SW 1271 (cell line): ENCODE results near the gene GNG7.
"Not testable (repeated sequence)": the region's sequence is repeated elsewhere in the genome, so short reads cannot be mapped to it uniquely, and the experiment has no call there.

ENCODE experiments used
- DNase-seq, 2 experiments: peaks; one replicate each; lab custom pipeline; 2025; lab: John Stamatoyannopoulos, UW

Gene GNG7

DNA sequence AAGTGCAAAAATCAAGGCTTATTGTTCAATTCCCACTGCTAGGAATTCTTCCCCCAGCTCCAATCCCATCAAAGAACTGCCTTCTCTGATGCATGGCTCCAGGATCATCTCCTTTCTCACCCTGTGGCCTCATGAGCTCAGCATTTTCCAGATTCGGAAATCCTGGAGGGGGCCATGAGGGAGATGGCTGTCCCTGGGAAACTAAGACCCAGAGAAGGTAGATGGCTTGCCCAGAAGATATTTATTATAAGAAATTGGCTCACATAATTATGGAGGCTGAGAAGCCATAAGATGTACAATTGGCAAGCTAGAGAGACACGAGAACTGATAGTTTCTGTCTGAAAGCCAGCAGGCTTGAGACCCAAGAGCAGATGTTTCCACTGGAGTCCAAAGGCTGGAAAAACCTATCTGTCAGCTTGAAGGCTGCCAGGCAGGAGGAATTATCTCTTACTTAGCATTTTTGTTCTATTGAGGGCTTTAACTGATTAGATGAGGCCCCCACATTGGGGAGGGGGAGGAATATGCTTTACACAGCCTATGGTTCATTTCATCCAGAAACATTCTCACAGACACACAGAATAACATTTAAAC, 168.0 kb downstream of the GNG7 start:
- no peak for DNase-seq

DNA sequence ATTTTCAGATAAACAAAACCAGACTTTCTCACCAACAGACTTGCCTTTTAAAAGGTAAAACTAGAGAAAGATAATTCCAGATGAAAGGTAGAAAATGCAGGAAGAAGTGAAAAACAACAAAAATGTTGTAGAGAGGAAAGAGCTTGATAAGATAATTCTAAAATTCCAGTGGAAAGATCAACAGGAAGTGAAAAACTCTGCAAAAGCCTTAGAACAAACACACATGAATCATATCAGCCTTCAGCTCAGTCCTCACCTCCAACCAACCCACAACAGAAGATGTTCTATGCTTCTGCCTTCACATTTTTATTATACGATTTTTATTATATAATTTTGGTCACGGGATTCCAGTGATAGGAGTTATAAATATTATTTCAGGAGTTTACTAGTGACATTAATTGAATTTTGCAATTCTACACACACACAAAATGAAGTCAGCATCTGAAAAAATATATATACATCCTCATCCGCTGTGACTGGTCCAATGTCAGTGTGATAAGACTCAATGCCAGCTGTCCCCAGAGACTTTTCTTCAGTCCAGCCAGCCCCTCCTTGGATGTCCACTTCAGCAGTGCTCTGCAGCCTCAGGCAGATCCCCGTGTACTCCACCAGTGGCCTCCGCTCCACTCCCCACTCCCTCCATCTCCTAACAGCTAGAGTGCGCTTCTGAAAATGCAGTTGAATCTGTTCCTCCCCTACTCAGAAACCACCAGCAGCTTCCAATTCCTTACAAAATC, 168.6 kb downstream of the GNG7 start:
- peak in 1 of 2 experiments; percentile 18 for DNase-seq

DNA sequence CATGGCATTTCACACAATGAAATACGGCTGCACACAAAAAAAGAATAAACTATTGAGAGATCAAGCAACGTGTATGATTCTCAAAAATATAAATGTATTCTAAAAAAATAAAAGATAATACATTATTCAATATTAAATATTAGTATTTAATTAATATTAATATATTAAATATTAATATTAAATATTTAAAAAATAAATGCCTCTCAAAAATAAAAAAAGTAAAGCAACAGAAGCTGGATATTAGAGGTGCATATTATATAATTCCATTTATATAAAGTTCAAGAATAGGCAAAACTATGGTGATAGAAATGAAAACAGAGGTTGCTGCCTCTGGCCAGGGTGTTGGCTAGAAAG, 169.4 kb downstream of the GNG7 start:
- DNase-seq, result no peak

DNA sequence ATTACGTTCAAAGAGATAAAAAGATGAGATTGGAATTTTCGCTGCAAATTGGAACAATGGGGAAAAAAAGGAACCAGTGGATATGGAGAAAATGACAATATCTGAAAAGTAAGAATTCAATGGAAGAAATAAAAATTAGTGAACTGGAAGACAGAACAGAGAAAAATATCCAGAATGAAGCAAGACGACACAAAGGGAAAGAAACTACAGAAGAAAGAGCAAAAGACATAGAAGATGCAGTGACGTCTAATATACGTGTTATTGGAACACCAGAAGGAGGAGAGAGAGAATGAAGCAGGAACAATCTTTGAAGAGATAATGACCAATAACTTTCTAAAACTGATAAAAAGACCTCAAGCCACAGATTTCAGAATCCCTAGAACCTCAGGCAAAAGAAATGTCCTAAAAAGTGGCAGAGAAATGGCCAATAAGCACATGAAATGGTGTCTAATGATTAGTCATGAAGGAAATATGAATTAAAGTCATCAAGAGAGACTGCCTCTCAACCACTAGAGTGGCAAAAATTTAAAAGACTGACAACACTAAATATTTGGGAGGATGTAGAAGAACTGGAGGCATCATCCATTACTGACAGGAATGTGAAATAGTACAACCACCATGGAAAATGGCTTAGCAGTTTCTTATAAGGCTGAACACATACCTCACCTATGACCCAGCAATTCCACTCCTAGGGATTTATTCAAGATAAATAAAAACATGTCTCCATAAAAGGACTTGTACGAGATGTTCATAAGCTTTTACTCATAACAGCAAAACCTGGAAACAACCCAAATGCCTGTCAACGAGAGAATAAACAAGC, 170.0 kb downstream of the GNG7 start:
- peak in 1 of 2 experiments; percentile 64 for DNase-seq

DNA sequence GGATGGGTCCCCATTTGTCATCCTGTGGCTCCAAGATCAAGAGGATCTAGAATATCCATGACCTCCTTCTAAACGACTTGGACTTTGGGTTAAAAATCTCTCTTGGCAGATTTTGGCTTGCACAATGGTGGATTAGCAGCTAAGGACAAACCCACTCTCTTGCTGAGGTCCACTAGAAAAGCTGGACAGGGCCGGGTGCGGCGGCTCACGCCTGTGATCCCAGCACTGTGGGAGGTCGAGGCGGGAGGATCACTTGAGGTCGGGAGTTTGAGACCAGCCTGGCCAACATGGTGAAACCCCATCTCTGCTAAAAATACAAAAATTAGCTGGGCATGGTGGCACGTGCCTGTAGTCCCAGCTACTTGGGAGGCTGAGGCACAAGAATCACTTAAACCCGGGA, 172.6 kb downstream of the GNG7 start:
- not testable (repeated sequence) for DNase-seq

DNA sequence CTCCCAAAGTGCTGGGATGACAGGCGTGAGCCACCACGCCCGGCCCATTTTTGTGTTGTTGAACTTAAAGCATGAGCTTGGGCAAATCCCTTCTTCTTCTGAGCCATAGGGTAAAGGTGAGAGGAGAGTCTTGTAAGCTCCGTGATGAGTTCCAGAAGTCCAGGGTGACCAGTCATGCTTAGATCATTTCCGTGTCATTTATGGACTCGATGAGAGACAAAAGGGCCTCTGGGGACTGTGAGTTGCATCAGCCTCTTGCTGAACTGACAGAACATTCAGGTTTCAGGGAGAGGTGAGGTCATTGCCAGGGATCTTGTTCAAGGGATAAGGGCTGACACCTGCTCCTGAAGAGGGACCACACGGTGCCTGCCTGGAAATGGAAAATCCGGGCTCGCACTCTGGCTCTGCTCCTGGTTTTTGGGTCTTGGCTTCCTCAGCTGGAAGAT, 173.0 kb downstream of the GNG7 start:
- peak; percentile 77 to 82 for DNase-seq

DNA sequence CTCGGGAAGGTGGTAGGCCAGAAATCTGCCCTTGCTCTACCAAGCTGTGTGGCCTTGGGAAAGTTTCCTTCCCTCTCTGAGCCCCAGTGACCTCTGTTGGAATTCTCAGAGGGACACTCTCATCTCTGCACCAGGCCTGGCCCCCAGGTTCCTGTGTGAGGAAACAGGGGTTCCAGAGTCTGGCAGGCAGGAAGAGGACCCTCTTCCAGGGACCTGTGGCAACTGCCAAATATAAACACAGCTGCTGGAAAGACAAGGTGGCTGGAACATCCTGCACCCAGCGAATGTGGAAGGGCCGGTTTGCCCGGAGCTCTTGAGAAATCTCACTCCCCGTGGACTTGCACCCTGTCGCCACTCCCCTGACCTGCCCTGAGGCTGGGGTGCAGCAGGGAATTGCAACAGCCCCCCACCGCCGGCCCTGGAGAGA, 173.8 kb downstream of the GNG7 start:
- DNase-seq, result no peak

DNA sequence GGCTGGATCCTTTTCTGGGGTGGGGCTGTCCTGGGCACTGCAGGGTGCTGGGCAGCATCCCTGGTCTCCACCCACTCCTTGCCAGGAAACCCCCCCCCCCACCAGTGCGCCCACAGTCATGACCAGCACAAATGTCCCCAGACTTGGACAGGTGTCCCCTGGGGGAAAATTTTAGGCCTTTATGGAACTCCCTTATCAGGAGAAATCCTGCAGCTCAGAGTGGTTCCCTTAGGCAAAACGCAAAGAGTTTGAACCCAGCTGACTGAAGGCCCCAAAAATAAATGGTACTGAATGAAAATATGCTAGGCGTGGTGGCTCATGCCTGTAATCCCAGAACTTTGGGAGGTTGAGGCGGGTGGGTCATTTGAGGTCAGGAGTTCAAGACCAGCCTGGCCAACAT, 174.8 kb downstream of the GNG7 start:
- DNase-seq, result no peak

DNA sequence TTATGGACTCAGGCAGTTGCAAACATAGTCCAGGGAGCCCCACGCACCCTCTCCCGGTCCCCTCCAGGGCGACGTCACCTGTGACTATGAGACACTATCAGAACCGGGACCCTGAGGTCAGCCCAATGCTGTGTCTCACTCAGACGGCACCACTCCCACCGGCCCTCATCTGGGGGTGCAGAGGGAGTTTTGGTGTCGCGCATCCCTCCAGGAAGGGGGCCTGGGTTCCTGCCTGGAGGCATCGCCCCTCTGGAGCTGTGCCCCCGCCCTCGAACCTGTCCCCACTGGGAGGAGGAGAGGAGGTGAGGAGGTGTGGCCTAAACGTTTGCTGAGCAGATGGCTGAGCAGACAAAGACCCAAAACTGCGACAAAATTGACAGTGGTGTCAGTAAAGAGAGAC, 175.3 kb downstream of the GNG7 start:
- DNase-seq, result no peak

DNA sequence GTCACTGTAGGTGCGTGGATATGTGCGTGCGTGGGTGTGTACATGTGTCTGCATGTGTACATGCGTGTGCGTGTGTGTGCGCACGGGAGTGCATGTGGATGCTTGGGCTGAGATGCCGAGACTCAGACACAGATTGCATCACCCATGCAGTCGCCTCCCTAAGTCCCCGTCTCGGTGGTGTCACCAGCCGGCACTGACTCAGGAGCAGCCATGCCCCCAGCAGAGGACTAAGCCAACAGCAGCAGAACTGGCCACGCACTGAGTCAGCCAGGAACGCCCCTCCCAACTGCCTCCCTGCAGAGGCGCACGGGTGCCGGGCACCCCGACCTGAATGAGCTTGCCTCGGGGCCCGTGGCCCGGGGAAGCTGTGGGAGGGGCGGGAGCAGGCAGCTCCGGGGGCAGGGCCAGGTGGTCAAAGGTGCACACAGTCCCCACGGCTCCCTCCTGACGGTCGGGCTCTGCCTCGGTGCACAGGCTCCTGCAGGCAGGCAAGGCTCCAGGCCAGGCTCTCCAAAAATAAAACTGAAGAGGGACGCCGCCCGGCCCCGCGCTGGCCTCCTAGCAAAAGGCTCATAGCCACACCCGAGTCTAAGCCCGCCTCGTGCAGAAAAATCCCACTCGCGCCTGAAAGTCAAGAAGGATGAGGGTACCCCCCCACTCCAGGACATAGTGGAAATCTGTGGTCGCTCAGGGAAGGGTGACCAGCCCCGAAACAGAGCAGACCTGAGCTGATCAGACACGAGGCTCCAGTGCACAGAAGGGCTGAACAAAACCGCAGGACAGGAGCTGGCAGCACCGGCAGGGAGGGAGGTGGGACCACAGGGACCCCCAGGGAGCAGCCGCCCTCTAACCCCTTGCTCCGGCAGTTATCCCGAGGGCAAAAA, 177.4 kb downstream of the GNG7 start:
- DNase-seq, result peak; percentile 61 to 64

DNA sequence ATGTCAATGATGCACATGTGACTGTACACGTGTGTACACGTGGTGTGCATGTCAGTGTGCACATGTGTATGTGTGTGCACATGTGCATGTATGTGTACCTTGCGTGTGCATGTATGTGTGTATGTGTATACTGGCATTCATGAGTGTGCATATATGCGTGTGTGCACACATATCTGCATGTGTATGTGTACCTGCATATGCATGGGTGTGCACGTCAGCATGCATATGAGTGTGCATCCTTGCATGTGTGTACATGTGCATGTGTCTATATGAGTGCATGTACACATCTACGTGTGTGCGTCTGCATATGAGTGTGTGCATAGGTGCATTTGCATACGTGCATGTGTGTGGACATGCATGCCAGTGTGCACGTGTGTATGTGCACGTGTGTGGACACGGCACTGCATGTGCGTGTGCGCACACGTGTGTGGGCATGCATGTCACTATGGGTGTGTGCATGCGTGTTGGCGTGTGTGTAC, 178.1 kb downstream of the GNG7 start:
- DNase-seq, result no peak

DNA sequence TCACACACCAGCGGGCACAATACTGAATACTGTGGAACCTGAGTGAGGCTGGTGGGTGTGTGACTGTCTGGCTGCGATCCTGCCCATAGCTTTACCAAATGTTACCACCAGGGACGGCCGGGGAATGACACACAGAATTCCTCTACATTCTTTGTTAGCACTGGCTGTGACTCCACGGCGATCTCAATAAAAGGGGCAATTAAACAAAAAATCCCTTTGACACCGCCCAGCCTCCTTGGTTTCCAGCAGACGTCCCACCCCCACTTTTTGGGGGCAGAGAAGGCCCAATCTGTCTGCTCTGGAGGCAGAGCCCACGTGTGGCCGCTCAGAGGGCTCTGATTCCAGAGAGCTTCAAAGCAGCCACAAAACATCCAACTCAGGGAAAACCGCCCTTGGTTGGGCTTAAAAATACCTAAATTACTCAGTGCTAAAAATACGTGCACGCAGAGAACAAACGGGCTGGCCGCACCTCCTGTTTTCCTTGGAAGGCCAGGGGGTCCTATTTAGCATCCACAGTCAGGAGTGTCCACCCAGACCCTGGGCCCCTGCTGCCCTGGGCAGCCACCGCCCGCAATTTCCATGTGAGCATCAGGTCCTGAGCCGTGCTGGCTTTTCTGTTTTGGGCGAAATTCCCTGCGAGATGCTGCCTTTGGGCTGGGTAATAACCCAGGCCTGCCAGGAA, 178.7 kb downstream of the GNG7 start:
- DNase-seq, result no peak

DNA sequence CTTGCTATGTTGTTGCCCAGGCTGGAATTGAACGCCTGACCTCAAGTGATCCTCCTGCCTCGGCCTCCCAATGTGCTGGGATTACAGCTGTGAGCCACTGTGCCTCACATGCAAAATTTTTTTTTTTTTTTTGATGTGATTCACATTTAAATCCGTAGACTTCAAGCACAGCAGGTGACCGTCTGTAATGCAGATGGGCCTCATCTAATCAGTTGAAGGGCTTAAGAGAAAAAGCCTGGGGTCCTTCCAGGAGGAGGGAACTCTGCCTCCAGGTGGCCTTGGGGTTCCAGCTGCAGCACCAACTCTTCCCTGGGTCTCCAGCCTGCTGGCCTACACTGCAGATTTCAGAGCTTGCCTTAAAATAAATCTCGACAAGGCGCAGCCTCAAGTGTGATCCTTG, 183.0 kb downstream of the GNG7 start:
- no peak for DNase-seq

DNA sequence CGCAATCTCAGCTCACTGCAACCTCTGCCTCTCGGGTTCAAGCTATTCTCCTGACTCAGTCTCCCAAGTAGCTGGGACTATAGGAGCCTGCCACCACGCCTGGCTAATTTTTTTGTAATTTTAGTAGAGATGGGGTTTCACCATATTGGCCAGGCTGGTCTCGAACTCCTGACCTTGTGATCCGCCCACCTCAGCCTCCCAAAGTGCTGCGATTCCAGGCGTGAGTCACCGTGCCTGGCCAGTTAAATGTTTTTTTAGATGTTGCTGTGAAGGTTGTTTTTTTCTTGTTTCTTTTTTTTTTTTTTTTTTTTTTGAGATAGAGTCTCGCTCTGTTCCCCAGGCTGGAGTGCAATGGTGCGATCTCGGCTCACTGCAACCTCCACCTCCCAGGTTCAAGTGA, 183.6 kb downstream of the GNG7 start:
- not testable (repeated sequence) for DNase-seq

DNA sequence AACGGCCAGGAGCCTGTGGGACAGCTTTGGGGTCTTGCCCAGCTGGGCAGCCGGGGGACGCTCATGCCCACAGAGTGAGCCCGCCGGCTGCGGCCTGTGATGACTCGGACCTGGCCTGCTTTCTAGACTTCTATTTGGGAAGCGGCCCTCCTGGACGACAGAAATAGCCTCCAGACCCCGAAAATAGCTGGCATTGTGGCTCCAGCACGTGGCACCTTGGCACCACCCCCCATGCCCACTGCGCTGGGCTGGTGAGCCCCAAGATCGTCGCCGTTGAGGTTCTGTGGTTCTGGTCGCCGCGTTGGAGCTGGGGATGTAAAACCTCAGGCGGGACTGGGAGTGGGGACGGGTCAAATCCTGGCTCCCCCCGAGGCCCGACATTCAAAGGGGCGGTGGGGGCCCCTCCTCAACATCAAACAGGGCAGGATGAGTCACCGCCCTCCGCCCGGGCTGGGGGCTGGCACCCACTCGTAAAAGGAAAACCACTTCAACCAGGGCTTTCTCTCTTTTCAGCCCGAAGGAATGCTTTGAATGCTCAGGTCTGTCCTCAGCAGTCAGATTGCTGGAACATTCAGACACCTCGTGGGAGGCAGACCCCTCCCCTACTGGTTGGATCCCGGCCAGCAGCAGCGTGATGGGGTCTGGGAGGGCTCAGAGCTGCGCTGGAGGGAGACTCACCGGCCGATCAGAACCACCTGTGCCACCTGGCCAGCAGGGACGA, 184.5 kb downstream of the GNG7 start:
- no peak for DNase-seq

DNA sequence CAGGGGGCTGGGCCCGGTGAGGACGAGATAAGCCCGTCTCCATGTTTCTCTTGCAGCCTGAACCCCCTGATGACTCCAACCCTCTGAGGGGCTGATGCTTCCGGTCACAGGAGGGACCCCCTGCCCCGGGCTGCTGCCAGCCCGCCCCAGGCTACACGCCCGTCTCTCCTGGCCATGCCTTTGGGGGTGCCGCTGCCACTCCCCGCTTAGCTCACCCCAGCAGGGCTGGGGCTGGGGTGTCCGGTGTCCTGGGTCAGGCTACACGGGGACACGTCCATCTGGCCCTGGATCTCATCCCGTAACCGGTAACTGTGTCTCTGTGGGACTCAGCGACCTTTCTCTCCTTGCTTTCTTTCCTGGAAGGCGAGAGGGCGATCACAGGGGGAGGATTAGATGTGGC, 185.8 kb downstream of the GNG7 start:
- no peak for DNase-seq

DNA sequence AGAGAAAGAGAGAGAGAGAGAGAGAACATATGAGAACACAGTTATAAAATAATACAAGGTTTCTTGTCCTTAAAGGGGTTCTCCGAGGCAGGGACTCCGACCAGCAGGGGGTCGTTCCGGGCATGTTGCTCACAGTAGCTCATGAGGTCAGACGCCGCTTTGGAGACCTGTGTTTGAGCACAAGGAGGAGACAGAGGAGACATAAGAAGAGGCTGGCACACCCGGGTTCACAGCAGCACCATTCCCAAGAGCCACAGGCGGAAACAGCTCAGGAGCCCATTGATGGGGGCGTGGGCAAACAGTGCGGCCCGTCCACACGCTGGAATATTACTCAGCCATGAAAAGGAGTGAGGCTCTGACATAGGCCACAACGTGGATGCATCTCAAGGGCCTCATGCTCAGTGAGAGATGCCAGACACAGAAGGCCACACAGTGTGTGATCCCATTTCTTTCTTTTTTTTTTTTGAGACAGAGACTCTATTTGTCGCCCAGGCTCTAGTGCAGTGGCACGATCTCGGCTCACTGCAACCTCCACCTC, 187.4 kb downstream of the GNG7 start:
- no peak for DNase-seq

DNA sequence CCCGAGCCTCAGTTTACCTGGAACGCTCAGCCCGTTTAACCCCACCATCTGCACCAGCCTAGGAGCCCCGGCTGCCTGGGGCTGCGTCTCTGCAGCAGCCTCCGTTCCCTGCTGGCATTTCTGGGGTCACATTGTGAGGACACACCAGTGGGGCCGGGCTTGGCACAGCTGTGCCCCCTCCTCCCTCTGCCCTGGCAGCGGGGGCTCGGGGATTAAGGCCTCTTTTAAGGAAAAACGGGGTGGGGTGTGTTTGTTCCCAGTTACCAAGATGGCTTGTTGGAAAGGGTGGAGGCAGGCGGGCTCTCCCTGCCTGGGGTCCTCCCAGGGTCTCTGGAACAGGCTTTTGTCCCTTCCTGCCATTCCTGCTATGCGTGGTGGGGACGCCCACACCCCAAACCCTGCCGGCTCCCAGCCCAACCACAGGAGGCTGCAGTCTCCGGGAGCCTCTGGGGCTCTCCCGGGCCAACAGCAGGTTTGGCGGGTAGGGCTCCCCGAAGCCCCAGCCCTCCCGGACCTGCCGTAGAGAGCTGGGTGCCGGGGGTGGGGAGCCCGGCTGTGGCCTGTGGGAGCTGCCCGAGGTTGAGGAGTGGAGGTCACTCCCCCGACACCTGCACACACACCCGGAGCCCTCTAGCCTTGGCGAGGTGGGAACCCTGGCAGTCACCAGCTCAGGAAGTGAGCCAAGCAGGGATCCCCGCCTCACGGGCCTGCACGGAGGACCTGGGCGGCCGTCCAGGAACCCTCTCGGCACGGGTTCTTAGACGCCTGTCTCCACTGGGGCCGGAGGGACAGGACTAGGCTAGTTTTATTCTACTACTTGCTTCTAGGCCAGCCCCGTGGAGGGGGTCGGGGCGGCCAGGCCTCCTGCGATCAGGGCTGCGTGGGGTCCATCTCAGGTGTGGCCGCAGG, 189.7 kb downstream of the GNG7 start:
- no peak for DNase-seq

DNA sequence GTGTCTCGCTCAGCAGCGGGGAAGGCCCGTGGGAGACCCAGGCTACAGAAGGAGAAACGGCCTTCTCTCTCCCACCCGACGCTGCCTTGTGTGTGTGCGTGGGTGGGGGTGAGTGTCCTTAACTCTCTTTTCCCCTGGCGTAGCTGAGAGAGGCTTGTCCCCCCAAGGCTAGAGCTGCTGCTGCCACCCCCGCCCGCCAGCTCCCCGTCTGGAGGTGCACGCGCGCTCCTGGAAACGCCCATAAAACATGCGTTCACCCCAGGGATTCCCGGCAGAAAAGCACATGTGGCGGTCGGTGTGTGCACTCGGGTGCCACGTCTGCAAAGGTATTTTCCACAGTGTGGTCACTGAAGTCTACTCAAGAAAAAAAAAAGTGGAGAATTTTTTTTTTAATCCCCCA, 190.5 kb downstream of the GNG7 start:
- no peak for DNase-seq
